Testis (tissue), 3 donors: ENCODE measurements around the gene AKAP6. TPM values are rescaled to one million over a fixed set of nuclear protein-coding genes. Genes with fewer than 3 reads are reported as not detected.
A peak's percentile ranks its signal among the peaks of the same experiment; 100 is the strongest.

Source experiments
- DNase-seq: peaks from one replicate; pipeline ENCODE4 v3.0.0-alpha.2; 2019
- H3K27ac ChIP-seq, 2 donors: fragments of 200-600 bp; sonication (generic); one replicate each; pipeline ENCODE4 v1.5.1; 2019
- H3K27me3 ChIP-seq: fragments of 200-600 bp; sonication (generic); one replicate; pipeline ENCODE4 v1.5.1; 2019
- H3K36me3 ChIP-seq: fragments of 200-600 bp; sonication (generic); one replicate; pipeline ENCODE4 v1.5.1; 2017; ENCODE audit warnings: low read depth; ENCODE audit errors: missing control alignments
- H3K4me1 ChIP-seq: fragments of 200-600 bp; sonication (generic); one replicate; pipeline ENCODE4 v1.5.1; 2019
- H3K4me3 ChIP-seq, 2 donors: fragments of 200-600 bp; sonication (generic); one replicate each; pipeline ENCODE4 v1.5.1; 2017 to 2019
- H3K9me3 ChIP-seq: fragments of 200-600 bp; sonication (generic); one replicate; pipeline ENCODE4 v1.5.1; 2017
- POLR2A ChIP-seq: fragments of 450-650 bp; IDR thresholded peaks from one replicate; pipeline ENCODE4 v1.6.1; 2017; ENCODE audit warnings: antibody characterized with exemption, mild to moderate bottlenecking, moderate library complexity
- WGBS, 2 donors: methylation state at CpG; one replicate each; pipeline ENCODE4 v1.1.5; 2018; 5-methylcytosine and 5-hydroxymethylcytosine counted together
- intact Hi-C: fragments of 100-400 bp; cut with DNase I; formaldehyde crosslinking; loops from one replicate; pipeline ENCODE4 v1.15.1; 2023; ENCODE audit warnings: low total_unique reads
- polyA plus RNA-seq: library from polyadenylated mRNA; stranded (reverse); fragments of 350-450 nt; fragmentation: Illumina TruSeq; extraction: RNeasy Lipid Tissue Mini Kit (QIAGEN cat#74804); gene quantifications from one replicate; pipeline ENCODE4 v1.2.3, GENCODE V29; 2014; ENCODE audit warnings: low read depth, low replicate concordance; ENCODE audit not compliant: insufficient read depth
- total RNA-seq, 2 donors: library from RNA; depleted of rRNA; stranded (reverse); fragments of >200 nt; gene quantifications; one replicate each; pipeline ENCODE4 v1.2.3, GENCODE V29; 2016
- TF ChIP-seq, protein P1 (sequence below), 3 experiments: fragments of 450-650 bp in 2 of 3; fragments of 200-600 bp in 1 of 3; sonication (generic) in 1 of 3; IDR thresholded peaks; one replicate each; pipeline ENCODE4 v1.5.1; 2016 to 2019; ENCODE audit warnings: antibody characterized with exemption in 3 of 3, mild to moderate bottlenecking in 2 of 3, moderate library complexity in 1 of 3

The AKAP6 gene
- total and polyA plus RNA-seq, 3 donors from 2014 or later = 26.6 to 30.9 (median 30.9) TPM

DNA sequence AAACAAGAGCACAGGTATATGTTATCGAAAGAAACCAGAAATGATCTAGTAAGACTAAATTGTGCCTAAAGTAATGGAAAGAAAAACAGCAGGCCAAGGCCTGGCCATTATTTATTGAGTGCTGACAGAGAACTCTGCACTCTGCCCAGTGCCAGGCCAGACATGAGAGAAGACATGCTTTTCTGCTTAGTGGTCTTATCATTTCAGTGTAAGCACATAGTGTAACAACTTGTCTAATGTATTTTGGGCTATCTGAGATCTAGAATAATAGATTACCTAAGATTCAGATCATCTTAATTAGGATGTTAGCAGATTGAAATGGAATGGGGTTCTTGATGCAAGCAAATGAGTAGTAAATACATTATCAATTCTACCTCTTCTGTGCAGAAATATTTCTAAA is 278.3 kb downstream of the AKAP6 start:
- WGBS, 2 donors = 75 to 86% methylated on average over 1 of the region's 1 CpG
- Histone ChIP-seq H3K27ac (peak overlapping the region in 1 of 2 donors; percentile 12), H3K27me3 (no peaks in the 10 kb centered on the region), H3K36me3 (no peaks in the 10 kb centered on the region), H3K4me1 (peaks cover 26% of the 10 kb centered on the region), H3K4me3 (no peak overlapping the region), H3K9me3 (no peaks in the 10 kb centered on the region)
- DNase-seq = no peak
- intact Hi-C loops = no loop called here
- TF ChIP-seq, protein P1, sequence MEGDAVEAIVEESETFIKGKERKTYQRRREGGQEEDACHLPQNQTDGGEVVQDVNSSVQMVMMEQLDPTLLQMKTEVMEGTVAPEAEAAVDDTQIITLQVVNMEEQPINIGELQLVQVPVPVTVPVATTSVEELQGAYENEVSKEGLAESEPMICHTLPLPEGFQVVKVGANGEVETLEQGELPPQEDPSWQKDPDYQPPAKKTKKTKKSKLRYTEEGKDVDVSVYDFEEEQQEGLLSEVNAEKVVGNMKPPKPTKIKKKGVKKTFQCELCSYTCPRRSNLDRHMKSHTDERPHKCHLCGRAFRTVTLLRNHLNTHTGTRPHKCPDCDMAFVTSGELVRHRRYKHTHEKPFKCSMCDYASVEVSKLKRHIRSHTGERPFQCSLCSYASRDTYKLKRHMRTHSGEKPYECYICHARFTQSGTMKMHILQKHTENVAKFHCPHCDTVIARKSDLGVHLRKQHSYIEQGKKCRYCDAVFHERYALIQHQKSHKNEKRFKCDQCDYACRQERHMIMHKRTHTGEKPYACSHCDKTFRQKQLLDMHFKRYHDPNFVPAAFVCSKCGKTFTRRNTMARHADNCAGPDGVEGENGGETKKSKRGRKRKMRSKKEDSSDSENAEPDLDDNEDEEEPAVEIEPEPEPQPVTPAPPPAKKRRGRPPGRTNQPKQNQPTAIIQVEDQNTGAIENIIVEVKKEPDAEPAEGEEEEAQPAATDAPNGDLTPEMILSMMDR (IDR thresholded peaks at IDR 0.05) = no peak
- no peak for TF ChIP-seq POLR2A

DNA sequence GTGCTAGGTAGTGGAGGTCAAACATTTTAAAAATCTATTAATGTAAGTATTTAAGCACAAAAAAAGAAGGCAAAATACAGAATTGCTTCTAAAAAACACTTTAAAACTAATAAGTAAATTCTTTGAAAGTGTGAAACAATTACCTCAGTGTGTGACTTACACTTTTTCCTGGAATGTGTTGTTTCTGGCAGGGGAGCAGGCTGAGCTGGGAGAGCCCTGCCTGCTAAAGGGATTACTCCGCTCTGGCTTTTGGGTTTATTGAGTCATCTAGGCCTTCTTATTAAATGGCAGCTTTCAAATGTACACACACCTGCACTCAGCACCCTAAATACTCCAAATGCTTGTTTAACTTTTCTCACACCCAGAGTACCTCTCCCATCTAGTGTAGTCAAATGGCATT is 279.8 kb downstream of the AKAP6 start:
- no peaks in the 10 kb centered on the region for H3K36me3 ChIP-seq
- no peaks in the 10 kb centered on the region for H3K27me3 ChIP-seq
- H3K9me3 ChIP-seq = no peaks in the 10 kb centered on the region
- 61 to 67% methylated on average over 1 of the region's 1 CpG for WGBS, 2 donors
- DNase-seq = no peak
- intact Hi-C loops = no loop called here
- H3K27ac ChIP-seq = no peak overlapping the region
- no peak for TF ChIP-seq POLR2A
- TF ChIP-seq, protein P1 (IDR thresholded peaks at IDR 0.05) = no peak
- H3K4me1 ChIP-seq = peaks cover 26% of the 10 kb centered on the region
- no peak overlapping the region for H3K4me3 ChIP-seq

DNA sequence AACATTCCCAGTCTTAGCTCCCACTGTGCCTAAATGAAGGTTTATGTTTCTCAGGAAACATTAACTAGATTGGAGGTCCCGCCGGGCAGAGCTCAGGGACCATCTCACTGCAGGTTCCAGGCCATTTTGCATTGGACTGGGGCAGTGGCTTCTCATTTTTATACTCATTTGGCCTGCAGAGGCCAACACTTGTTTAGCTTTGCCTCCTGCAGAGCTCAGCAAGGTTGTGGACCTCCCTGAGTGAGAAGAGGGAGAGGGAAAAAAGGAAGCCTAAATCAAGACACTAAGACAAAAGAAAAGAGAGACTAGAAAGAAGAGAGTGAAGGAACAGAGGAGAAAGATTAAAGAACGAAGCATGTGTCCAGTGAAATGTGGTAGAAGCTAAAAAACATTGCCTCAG is 280.3 kb downstream of the AKAP6 start:
- Histone ChIP-seq H3K4me3 (no peak overlapping the region), H3K36me3 (no peaks in the 10 kb centered on the region), H3K9me3 (no peaks in the 10 kb centered on the region), H3K27ac (no peak overlapping the region), H3K27me3 (no peaks in the 10 kb centered on the region), H3K4me1 (peaks cover 23% of the 10 kb centered on the region)
- 84 to 88% methylated on average over 3 of the region's 3 CpGs for WGBS, 2 donors
- intact Hi-C loops = no loop called here
- DNase-seq = no peak
- TF ChIP-seq, protein P1 (IDR thresholded peaks at IDR 0.05) = no peak
- no peak for TF ChIP-seq POLR2A

DNA sequence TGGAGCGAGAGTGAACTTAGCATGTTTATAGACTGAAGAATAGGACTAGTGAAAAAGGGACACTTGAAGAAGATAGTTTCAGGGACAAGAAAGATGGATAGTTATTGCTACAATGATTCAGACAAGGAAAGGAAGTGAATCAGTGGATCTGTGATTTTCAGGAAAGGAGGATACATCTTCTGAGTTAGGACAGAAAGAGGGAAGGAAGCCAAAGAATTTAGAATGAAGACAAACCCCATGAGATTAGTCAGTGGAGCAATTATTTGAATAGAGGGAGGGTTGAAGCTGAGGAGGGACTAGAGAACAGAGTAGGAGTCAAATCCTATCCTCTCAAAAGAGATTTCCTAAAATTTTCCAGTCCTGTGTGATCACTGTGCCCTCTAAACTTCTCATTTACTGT is 282.7 kb downstream of the AKAP6 start:
- Histone ChIP-seq H3K36me3 (no peaks in the 10 kb centered on the region), H3K4me3 (no peak overlapping the region), H3K4me1 (peaks cover 23% of the 10 kb centered on the region), H3K27ac (peak overlapping the region in 1 of 2 donors; percentile 43), H3K9me3 (no peaks in the 10 kb centered on the region), H3K27me3 (no peaks in the 10 kb centered on the region)
- intact Hi-C loops = no loop called here
- WGBS, 2 donors = 68 to 78% methylated on average over 1 of the region's 1 CpG
- no peak for DNase-seq
- TF ChIP-seq POLR2A = no peak
- TF ChIP-seq, protein P1 (IDR thresholded peaks at IDR 0.05) = no peak

DNA sequence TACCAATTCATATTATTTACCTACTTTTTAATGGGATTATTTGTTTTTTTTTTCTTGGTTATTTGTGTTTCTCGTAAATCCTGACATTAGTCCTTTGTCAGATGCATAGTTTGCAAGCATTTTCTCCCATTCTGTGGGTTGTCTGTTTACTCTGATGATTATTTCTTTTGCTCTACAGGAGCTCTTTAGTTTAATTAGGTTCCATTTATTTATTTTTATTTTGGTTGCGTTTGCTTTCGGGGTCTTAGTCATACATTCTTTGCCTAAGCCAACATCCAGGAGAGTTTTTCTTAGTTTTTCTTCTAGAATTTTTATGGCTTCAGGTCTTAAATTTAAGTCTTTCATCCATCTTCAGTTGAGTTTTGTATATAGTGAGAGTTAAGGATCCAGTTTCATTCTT is 289.9 kb downstream of the AKAP6 start:
- no peak for TF ChIP-seq POLR2A
- TF ChIP-seq, protein P1 (IDR thresholded peaks at IDR 0.05) = no peak
- no peaks in the 10 kb centered on the region for H3K36me3 ChIP-seq
- intact Hi-C loops = no loop called here
- no peaks in the 10 kb centered on the region for H3K4me1 ChIP-seq
- 93 to 97% methylated on average over 3 of the region's 3 CpGs for WGBS, 2 donors
- H3K4me3 ChIP-seq = no peak overlapping the region
- H3K27ac ChIP-seq = no peak overlapping the region
- H3K27me3 ChIP-seq = no peaks in the 10 kb centered on the region
- no peaks in the 10 kb centered on the region for H3K9me3 ChIP-seq
- no peak for DNase-seq
